Left ventricle myocardium inferior (tissue), 1 donor: ENCODE measurements around the gene HBA2. TPM values are rescaled to one million over a fixed set of nuclear protein-coding genes. Genes with fewer than 3 reads are reported as not detected.
"Not testable (repeated sequence)": the region's sequence is repeated elsewhere in the genome, so short reads cannot be mapped to it uniquely, and the experiment has no call there.

Experiments
- DNase-seq: peaks from one replicate; pipeline ENCODE4 v3.0.0-alpha.2; 2020
- H3K27ac ChIP-seq: fragments of 200-600 bp; replicated peaks from 2 replicates; pipeline ENCODE4 v1.8.0; 2021
- H3K27me3 ChIP-seq: fragments of 200-600 bp; 2 replicates; pipeline ENCODE4 v1.8.0; 2021; ENCODE audit warnings: low read depth
- H3K36me3 ChIP-seq: fragments of 200-600 bp; 2 replicates; pipeline ENCODE4 v1.8.0; 2021
- H3K4me1 ChIP-seq: fragments of 200-600 bp; 2 replicates; pipeline ENCODE4 v1.8.0; 2021
- H3K4me3 ChIP-seq: fragments of 200-600 bp; 2 replicates; pipeline ENCODE4 v1.8.0; 2021; ENCODE audit warnings: mild to moderate bottlenecking, moderate library complexity
- H3K9me3 ChIP-seq: fragments of 200-600 bp; replicated peaks from 2 replicates; pipeline ENCODE4 v1.8.0; 2021
- CTCF ChIP-seq: fragments of 200-600 bp; IDR thresholded peaks from 2 replicates; pipeline ENCODE4 v1.8.0; 2021; ENCODE audit warnings: antibody characterized with exemption, mild to moderate bottlenecking, borderline replicate concordance
- intact Hi-C: fragments of 100-400 bp; cut with micrococcal nuclease; formaldehyde crosslinking; loops from one replicate; pipeline ENCODE4 v1.11.0; 2022
- total RNA-seq: library from RNA; stranded (reverse); fragmentation: NEBNext Ultra II Directional; extraction: Animal tissue kit (Norgen Biotek cat#: 25700); gene quantifications from one replicate; pipeline ENCODE4 v1.2.1, GENCODE V29; 2021
- donor health status: DM: no; HTN: yes; CAD: no; lungs with severe emphysema.

The HBA2 gene
- total RNA-seq, 1 donor from 2014 or later, result 59.1 TPM

- H3K27ac ChIP-seq, result no peak overlapping the region
- no peaks in the 10 kb centered on the region for H3K9me3 ChIP-seq
- no peak overlapping the region for H3K4me3 ChIP-seq
- H3K27me3 ChIP-seq, result no peaks in the 10 kb centered on the region
- peaks cover 97% of the 10 kb centered on the region for H3K36me3 ChIP-seq
- H3K4me1 ChIP-seq, result no peaks in the 10 kb centered on the region
- DNase-seq, result no peak
- intact Hi-C loops, result no loop called here
- no peak for TF ChIP-seq CTCF
Measured at GRCh38 chr16:191831-192230, 19.2 kb downstream of the HBA2 start.

- no peak for DNase-seq
- peaks cover 99% of the 10 kb centered on the region for H3K36me3 ChIP-seq
- H3K27me3 ChIP-seq, result no peaks in the 10 kb centered on the region
- intact Hi-C loops, result no loop called here
- H3K9me3 ChIP-seq, result no peaks in the 10 kb centered on the region
- no peak overlapping the region for H3K27ac ChIP-seq
- no peaks in the 10 kb centered on the region for H3K4me1 ChIP-seq
- no peak for TF ChIP-seq CTCF
- no peak overlapping the region for H3K4me3 ChIP-seq
Measured at GRCh38 chr16:192686-193085, 20.0 kb downstream of the HBA2 start.

GRCh38 chr16:193441-193840 lies 20.8 kb downstream of the HBA2 start:
- no peak overlapping the region for H3K4me3 ChIP-seq
- peaks cover 100% of the 10 kb centered on the region for H3K36me3 ChIP-seq
- H3K4me1 ChIP-seq, result no peaks in the 10 kb centered on the region
- no peak overlapping the region for H3K27ac ChIP-seq
- intact Hi-C loops, result no loop called here
- H3K9me3 ChIP-seq, result no peaks in the 10 kb centered on the region
- H3K27me3 ChIP-seq, result no peaks in the 10 kb centered on the region
- no peak for TF ChIP-seq CTCF
- no peak for DNase-seq

- H3K4me1 ChIP-seq, result no peaks in the 10 kb centered on the region
- intact Hi-C loops, result no loop called here
- no peak overlapping the region for H3K4me3 ChIP-seq
- no peak overlapping the region for H3K27ac ChIP-seq
- H3K9me3 ChIP-seq, result no peaks in the 10 kb centered on the region
- H3K36me3 ChIP-seq, result peaks cover 100% of the 10 kb centered on the region
- DNase-seq, result no peak
- TF ChIP-seq CTCF, result no peak
- H3K27me3 ChIP-seq, result no peaks in the 10 kb centered on the region
Measured at GRCh38 chr16:194516-194915, 21.8 kb downstream of the HBA2 start.

GRCh38 chr16:200388-200787 lies 27.7 kb downstream of the HBA2 start:
- DNase-seq, result no peak
- no peak for TF ChIP-seq CTCF

GRCh38 chr16:203246-203645 lies 30.6 kb downstream of the HBA2 start:
- TF ChIP-seq CTCF, result no peak
- no peaks in the 10 kb centered on the region for H3K9me3 ChIP-seq
- DNase-seq, result no peak
- H3K4me3 ChIP-seq, result no peak overlapping the region
- peaks cover 99% of the 10 kb centered on the region for H3K36me3 ChIP-seq
- H3K27ac ChIP-seq, result no peak overlapping the region
- H3K4me1 ChIP-seq, result no peaks in the 10 kb centered on the region
- H3K27me3 ChIP-seq, result no peaks in the 10 kb centered on the region
- intact Hi-C loops, result no loop called here

More at GRCh38 chr16:200388-200787, 27.7 kb downstream of the HBA2 start:
- H3K36me3 ChIP-seq, result peaks cover 99% of the 10 kb centered on the region
- H3K9me3 ChIP-seq, result no peaks in the 10 kb centered on the region
- no peak overlapping the region for H3K4me3 ChIP-seq
- no peak overlapping the region for H3K27ac ChIP-seq
- H3K4me1 ChIP-seq, result no peaks in the 10 kb centered on the region
- H3K27me3 ChIP-seq, result no peaks in the 10 kb centered on the region
- intact Hi-C loops, result no loop called here

- H3K4me1 ChIP-seq, DNase-seq, H3K27ac ChIP-seq, H3K4me3 ChIP-seq, H3K9me3 ChIP-seq, H3K27me3 ChIP-seq, intact Hi-C loops: not testable (repeated sequence)
- H3K36me3 ChIP-seq, result peaks cover 94% of the 10 kb centered on the region
Measured at GRCh38 chr16:204046-204445, 31.4 kb downstream of the HBA2 start.

GRCh38 chr16:209359-209758 lies 36.7 kb downstream of the HBA2 start:
- H3K9me3 ChIP-seq, DNase-seq, H3K4me3 ChIP-seq, intact Hi-C loops, H3K27me3 ChIP-seq, H3K27ac ChIP-seq: not testable (repeated sequence)
- peaks cover 83% of the 10 kb centered on the region for H3K36me3 ChIP-seq
- H3K4me1 ChIP-seq, result peaks cover 24% of the 10 kb centered on the region
